PFSK-1 (cell line): Measurements from ENCODE around the gene AQP12B.

ENCODE experiments used
- POLR2AphosphoS5 ChIP-seq: IDR thresholded peaks from 2 replicates; pipeline ENCODE4 v1.6.1; 2012; ENCODE audit warnings: low read depth, mild to moderate bottlenecking, control low read depth, low read length, moderate library complexity
- TF ChIP-seq, protein P1 (sequence below), 2 experiments: IDR thresholded peaks; 2 replicates each; pipeline versions ENCODE4 v1.6.1 to v1.8.0; 2011 to 2012; ENCODE audit warnings: low read depth in 2 of 2, low read length in 2 of 2, control low read depth in 1 of 2, inconsistent platforms in 1 of 2, mild to moderate bottlenecking in 1 of 2, moderate library complexity in 1 of 2; ENCODE audit not compliant: insufficient read depth in 1 of 2

DNA sequence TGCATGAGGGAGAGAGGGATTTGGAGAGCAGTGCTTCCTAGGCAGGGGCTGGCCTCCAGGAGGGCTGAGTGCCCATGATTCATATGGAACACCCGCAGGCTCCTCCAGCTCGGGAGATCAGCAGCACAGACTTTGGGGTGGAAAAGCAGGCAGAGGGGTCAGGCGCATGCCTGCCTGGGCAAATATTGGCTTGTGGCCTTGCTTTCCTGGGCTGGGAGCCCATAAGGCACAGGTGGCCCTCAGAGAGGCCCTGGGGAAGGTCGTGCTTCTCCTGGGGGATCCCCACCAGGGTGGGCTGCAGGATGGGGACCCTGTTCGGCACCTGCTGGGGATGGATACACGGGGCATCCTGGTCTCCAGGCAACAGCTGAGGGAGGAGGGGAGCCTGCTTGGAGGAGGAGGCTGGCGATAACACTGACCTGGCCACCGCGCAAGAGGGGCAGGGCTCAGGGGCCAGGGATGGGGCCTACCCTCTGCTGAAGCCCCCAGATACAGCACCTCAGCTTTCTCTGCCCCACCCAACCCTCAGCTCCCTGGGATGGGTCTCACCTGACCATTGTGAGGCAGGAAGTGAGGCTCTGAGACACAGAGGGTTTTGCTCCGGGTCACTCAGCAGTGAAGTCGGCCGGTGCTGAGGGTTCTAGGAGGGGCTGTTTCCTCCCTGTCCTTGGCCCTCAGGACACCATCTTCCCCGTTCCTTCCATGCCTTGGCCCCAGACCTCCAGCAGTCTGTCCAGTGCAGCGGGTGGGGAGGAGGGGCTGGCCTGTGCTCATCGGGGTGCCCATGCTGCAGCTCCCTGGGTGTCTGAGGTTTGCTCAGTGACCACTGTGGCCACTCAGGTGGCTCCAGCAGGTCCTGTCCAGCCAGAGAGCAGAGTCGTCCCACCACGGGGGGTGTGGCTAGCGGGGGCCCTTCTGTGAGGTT, 21.0 kb upstream of the AQP12B start:
- TF ChIP-seq, protein P1, sequence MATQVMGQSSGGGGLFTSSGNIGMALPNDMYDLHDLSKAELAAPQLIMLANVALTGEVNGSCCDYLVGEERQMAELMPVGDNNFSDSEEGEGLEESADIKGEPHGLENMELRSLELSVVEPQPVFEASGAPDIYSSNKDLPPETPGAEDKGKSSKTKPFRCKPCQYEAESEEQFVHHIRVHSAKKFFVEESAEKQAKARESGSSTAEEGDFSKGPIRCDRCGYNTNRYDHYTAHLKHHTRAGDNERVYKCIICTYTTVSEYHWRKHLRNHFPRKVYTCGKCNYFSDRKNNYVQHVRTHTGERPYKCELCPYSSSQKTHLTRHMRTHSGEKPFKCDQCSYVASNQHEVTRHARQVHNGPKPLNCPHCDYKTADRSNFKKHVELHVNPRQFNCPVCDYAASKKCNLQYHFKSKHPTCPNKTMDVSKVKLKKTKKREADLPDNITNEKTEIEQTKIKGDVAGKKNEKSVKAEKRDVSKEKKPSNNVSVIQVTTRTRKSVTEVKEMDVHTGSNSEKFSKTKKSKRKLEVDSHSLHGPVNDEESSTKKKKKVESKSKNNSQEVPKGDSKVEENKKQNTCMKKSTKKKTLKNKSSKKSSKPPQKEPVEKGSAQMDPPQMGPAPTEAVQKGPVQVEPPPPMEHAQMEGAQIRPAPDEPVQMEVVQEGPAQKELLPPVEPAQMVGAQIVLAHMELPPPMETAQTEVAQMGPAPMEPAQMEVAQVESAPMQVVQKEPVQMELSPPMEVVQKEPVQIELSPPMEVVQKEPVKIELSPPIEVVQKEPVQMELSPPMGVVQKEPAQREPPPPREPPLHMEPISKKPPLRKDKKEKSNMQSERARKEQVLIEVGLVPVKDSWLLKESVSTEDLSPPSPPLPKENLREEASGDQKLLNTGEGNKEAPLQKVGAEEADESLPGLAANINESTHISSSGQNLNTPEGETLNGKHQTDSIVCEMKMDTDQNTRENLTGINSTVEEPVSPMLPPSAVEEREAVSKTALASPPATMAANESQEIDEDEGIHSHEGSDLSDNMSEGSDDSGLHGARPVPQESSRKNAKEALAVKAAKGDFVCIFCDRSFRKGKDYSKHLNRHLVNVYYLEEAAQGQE (IDR thresholded peaks at IDR 0.05; ENCODE audit: insufficient read depth in 1 of 2, low read depth in 2 of 2, low read length in 2 of 2): no peak
- no peak for TF ChIP-seq POLR2AphosphoS5
